Prostate gland (tissue), 2 donors: ENCODE data around the gene MBOAT2. TPM values are rescaled to one million over a fixed set of nuclear protein-coding genes. Genes with fewer than 3 reads are reported as not detected.

Experiments used
- DNase-seq: peaks from one replicate; pipeline ENCODE4 v3.0.0-alpha.2; 2019; ENCODE audit warnings: low spot score
- H3K27ac ChIP-seq, 2 donors: fragments of 200-600 bp; sonication (generic); 2 replicates each; pipeline ENCODE4 v1.5.1; 2017 to 2019
- H3K27me3 ChIP-seq: fragments of 200-600 bp; sonication (generic); replicated peaks from 2 replicates; pipeline ENCODE4 v1.5.1; 2019; ENCODE audit not compliant: insufficient read depth
- H3K36me3 ChIP-seq, 2 donors: fragments of 200-600 bp; sonication (generic); 1 replicate in 1 of 2; 2 replicates in 1 of 2; pipeline versions ENCODE4 v1.5.1 to v1.8.1; 2017 to 2019
- H3K4me1 ChIP-seq: fragments of 200-600 bp; sonication (generic); replicated peaks from 2 replicates; pipeline ENCODE4 v1.5.1; 2019
- H3K4me3 ChIP-seq, 2 donors: fragments of 200-600 bp; sonication (generic); 2 replicates each; pipeline ENCODE4 v1.5.1; 2017 to 2019
- H3K9me3 ChIP-seq: fragments of 200-600 bp; sonication (generic); 2 replicates; pipeline ENCODE4 v1.5.1; 2017
- CTCF ChIP-seq, 4 experiments: fragments of 200-600 bp in 2 of 4; fragments of 450-650 bp in 2 of 4; sonication (generic) in 2 of 4; IDR thresholded peaks; 1 replicate in 3 of 4; 2 replicates in 1 of 4; pipeline ENCODE4 v1.5.1; 2016 to 2019; ENCODE audit warnings: antibody characterized with exemption in 4 of 4, mild to moderate bottlenecking in 2 of 4, moderate library complexity in 2 of 4
- POLR2A ChIP-seq: fragments of 450-650 bp; IDR thresholded peaks from one replicate; pipeline ENCODE4 v1.6.1; 2016; ENCODE audit warnings: antibody characterized with exemption, mild to moderate bottlenecking
- POLR2AphosphoS5 ChIP-seq: sonication (generic); formaldehyde crosslinking; IDR thresholded peaks from one replicate; pipeline ENCODE4 v1.6.1; 2017; ENCODE audit warnings: antibody characterized with exemption
- WGBS: methylation state at CpG from one replicate; pipeline ENCODE4 v1.1.5; 2018; 5-methylcytosine and 5-hydroxymethylcytosine counted together
- intact Hi-C: fragments of 100-400 bp; cut with DNase I; formaldehyde crosslinking; loops from one replicate; pipeline ENCODE4 v1.14.2; 2022
- total RNA-seq, 2 donors: library from RNA; depleted of rRNA; stranded (reverse); fragments of >200 nt; gene quantifications; one replicate each; pipeline ENCODE4 v1.1.0, GENCODE V29; 2016

The MBOAT2 gene
- total RNA-seq, 2 donors from 2014 or later = 20.3 to 40.2 TPM

GRCh38 chr2:9030841-9031240 lies 27.4 kb upstream of the MBOAT2 start:
- Histone ChIP-seq H3K36me3 (no peaks in the 10 kb centered on the region), H3K27ac (no peak overlapping the region), H3K4me3 (no peak overlapping the region), H3K27me3 (no peaks in the 10 kb centered on the region), H3K9me3 (no peaks in the 10 kb centered on the region), H3K4me1 (no peaks in the 10 kb centered on the region)
- WGBS = 70% methylated on average over 4 of the region's 4 CpGs
- no peak for DNase-seq
- intact Hi-C loops = no loop called here
- TF ChIP-seq POLR2AphosphoS5 (no peak), POLR2A (no peak), CTCF (IDR thresholded peaks at IDR 0.05) (no peak)

- no peaks in the 10 kb centered on the region for H3K27me3 ChIP-seq
- H3K27ac ChIP-seq = no peak overlapping the region
- no peak for DNase-seq
- no peaks in the 10 kb centered on the region for H3K36me3 ChIP-seq
- intact Hi-C loops = no loop called here
- H3K4me1 ChIP-seq = no peaks in the 10 kb centered on the region
- TF ChIP-seq POLR2AphosphoS5 = no peak
- TF ChIP-seq CTCF (IDR thresholded peaks at IDR 0.05) = no peak
- H3K4me3 ChIP-seq = no peak overlapping the region
- H3K9me3 ChIP-seq = no peaks in the 10 kb centered on the region
- 81% methylated on average over 6 of the region's 6 CpGs for WGBS
Measured at GRCh38 chr2:9030190-9030589, 26.7 kb upstream of the MBOAT2 start.

GRCh38 chr2:9029721-9030120 lies 26.2 kb upstream of the MBOAT2 start:
- TF ChIP-seq CTCF (IDR thresholded peaks at IDR 0.05) = no peak
- no peak for TF ChIP-seq POLR2A
- TF ChIP-seq POLR2AphosphoS5 = no peak
- Histone ChIP-seq H3K9me3 (no peaks in the 10 kb centered on the region), H3K4me3 (no peak overlapping the region), H3K27me3 (no peaks in the 10 kb centered on the region), H3K27ac (no peak overlapping the region), H3K36me3 (no peaks in the 10 kb centered on the region), H3K4me1 (no peaks in the 10 kb centered on the region)
- WGBS = 42% methylated on average over 4 of the region's 4 CpGs
- no peak for DNase-seq
- intact Hi-C loops = no loop called here

GRCh38 chr2:9027884-9028283 lies 24.4 kb upstream of the MBOAT2 start:
- Histone ChIP-seq H3K36me3 (no peaks in the 10 kb centered on the region), H3K27me3 (no peaks in the 10 kb centered on the region), H3K4me1 (no peaks in the 10 kb centered on the region), H3K4me3 (no peak overlapping the region), H3K9me3 (no peaks in the 10 kb centered on the region), H3K27ac (no peak overlapping the region)
- DNase-seq = no peak
- intact Hi-C loops = no loop called here
- 92% methylated on average over 4 of the region's 4 CpGs for WGBS
- TF ChIP-seq POLR2AphosphoS5 (no peak), CTCF (IDR thresholded peaks at IDR 0.05) (no peak), POLR2A (no peak)

GRCh38 chr2:9025746-9026145 lies 22.3 kb upstream of the MBOAT2 start:
- no peak overlapping the region for H3K27ac ChIP-seq
- no peak for TF ChIP-seq POLR2A
- TF ChIP-seq CTCF (IDR thresholded peaks at IDR 0.05) = no peak
- TF ChIP-seq POLR2AphosphoS5 = no peak
- no peaks in the 10 kb centered on the region for H3K27me3 ChIP-seq
- H3K4me3 ChIP-seq = no peak overlapping the region
- intact Hi-C loops = no loop called here
- H3K4me1 ChIP-seq = no peaks in the 10 kb centered on the region
- no peaks in the 10 kb centered on the region for H3K36me3 ChIP-seq
- 57% methylated on average over 4 of the region's 4 CpGs for WGBS
- no peaks in the 10 kb centered on the region for H3K9me3 ChIP-seq
- DNase-seq = no peak
